HCT116 (cell line): ENCODE measurements around the gene TRAF2. TPM values are rescaled to one million over a fixed set of nuclear protein-coding genes. Genes with fewer than 3 reads are reported as not detected.

Experiments
- ATAC-seq: fragments of 200-7000 bp; cut with Tn5 transposase; 2 replicates; pipeline ENCODE4 v1.9.1; 2020; ENCODE audit warnings: mild to moderate bottlenecking, moderate library complexity
- BruUV-seq: library from RNA; stranded (reverse); fragments of 400-500 nt; replicated peaks from 2 replicates; lab custom pipeline; 2021; lab: Mats Ljungman, UMichigan
- CTCF ChIA-PET: fragments of 300-600 bp; sonication (Branson Sonifier 250); formaldehyde crosslinking; loops from one replicate; lab custom pipeline; 2021; ENCODE audit warnings: antibody characterized with exemption; lab: Charles Lee
- POLR2A ChIA-PET: fragments of 300-600, 350-600 bp; sonication (Branson Sonifier 250); formaldehyde crosslinking; loops from one replicate; lab custom pipeline; 2021; ENCODE audit warnings: antibody characterized with exemption; lab: Charles Lee
- RAD21 ChIA-PET, 2 experiments: fragments of 300-600 bp; sonication (Branson Sonifier 250); formaldehyde crosslinking; loops; one replicate each; lab custom pipeline; 2023; ENCODE audit warnings: low total read pairs in 2 of 2; ENCODE audit not compliant: uncharacterized antibody in 2 of 2, unreplicated experiment in 2 of 2, low non-redundant PET in 1 of 2; lab: Charles Lee
- DNase-seq: peaks from one replicate; pipeline ENCODE4 v3.0.0-alpha.2; 2010; ENCODE audit warnings: low read depth, low spot score
- H2AFZ ChIP-seq: fragments of 200-600 bp; shearing (Covaris generic), sonication (generic); 2 replicates; pipeline ENCODE4 v1.6.1; 2017; ENCODE audit warnings: low read depth, mixed run types, mixed read lengths, antibody characterized with exemption, low read length; ENCODE audit not compliant: poor library complexity, severe bottlenecking
- H3K27ac ChIP-seq: 2 replicates; pipeline ENCODE4 v1.5.1; 2012; ENCODE audit warnings: low read depth, low read length
- H3K27me3 ChIP-seq: fragments of 200-600 bp; sonication (generic); 2 replicates; pipeline ENCODE4 v1.6.1; 2016; ENCODE audit warnings: mixed run types, low read length, mixed read lengths; ENCODE audit not compliant: insufficient read depth
- H3K36me3 ChIP-seq, 2 experiments: fragments of 200-500 bp in 1 of 2; fragments of 200-600 bp in 1 of 2; sonication (Bioruptor generic) in 1 of 2; sonication (generic) in 1 of 2; 2 replicates each; pipeline versions ENCODE4 v1.5.1 to v1.6.1; 2014 to 2016; ENCODE audit warnings: low read length in 2 of 2, inconsistent platforms in 1 of 2, mixed read lengths in 1 of 2, mixed run types in 1 of 2; ENCODE audit not compliant: insufficient read depth in 2 of 2, control insufficient read depth in 1 of 2
- H3K4me1 ChIP-seq, 2 experiments: fragments of 200-600 bp in 1 of 2; sonication (generic) in 1 of 2; 2 replicates each; pipeline versions ENCODE4 v1.5.1 to v1.6.1; 2012 to 2017; ENCODE audit warnings: low read length in 2 of 2, inconsistent platforms in 1 of 2, mild to moderate bottlenecking in 1 of 2, mixed read lengths in 1 of 2, mixed run types in 1 of 2, moderate library complexity in 1 of 2; ENCODE audit not compliant: insufficient read depth in 2 of 2, control insufficient read depth in 1 of 2
- H3K4me2 ChIP-seq: fragments of 200-600 bp; sonication (generic); 2 replicates; pipeline ENCODE4 v1.6.1; 2017; ENCODE audit warnings: mixed run types, low read length, mixed read lengths
- H3K4me3 ChIP-seq, 2 experiments: fragments of 200-600 bp in 1 of 2; sonication (generic) in 1 of 2; replicated peaks in 1 of 2; 2 replicates each; pipeline ENCODE4 v1.5.1; 2011 to 2016; ENCODE audit warnings: low read length in 2 of 2, control low read depth in 1 of 2, low read depth in 1 of 2, mild to moderate bottlenecking in 1 of 2, mixed read lengths in 1 of 2, mixed run types in 1 of 2
- H3K79me2 ChIP-seq: fragments of 200-600 bp; sonication (generic); 2 replicates; pipeline ENCODE4 v1.6.1; 2017; ENCODE audit warnings: mild to moderate bottlenecking, mixed run types, low read length, moderate library complexity, mixed read lengths; ENCODE audit not compliant: insufficient read depth
- H3K9ac ChIP-seq: fragments of 200-600 bp; sonication (generic); 2 replicates; pipeline ENCODE4 v1.6.1; 2016; ENCODE audit warnings: low read length, mixed read lengths
- H3K9me2 ChIP-seq: fragments of 200-600 bp; sonication (generic), shearing (Covaris generic); 2 replicates; pipeline ENCODE4 v1.6.1; 2017; ENCODE audit warnings: mixed run types, mild to moderate bottlenecking, moderate library complexity; ENCODE audit not compliant: insufficient read depth
- H3K9me3 ChIP-seq, 2 experiments: fragments of 200-500 bp in 1 of 2; fragments of 200-600 bp in 1 of 2; sonication (Bioruptor generic) in 1 of 2; sonication (generic) in 1 of 2; 2 replicates each; pipeline ENCODE4 v1.6.1; 2014 to 2017; ENCODE audit warnings: low read length in 2 of 2, mixed read lengths in 2 of 2, inconsistent platforms in 1 of 2, low read depth in 1 of 2, mild to moderate bottlenecking in 1 of 2, mixed run types in 1 of 2, moderate library complexity in 1 of 2; ENCODE audit not compliant: control insufficient read depth in 1 of 2, insufficient read depth in 1 of 2
- H4K20me1 ChIP-seq: fragments of 200-600 bp; sonication (generic), shearing (Covaris generic); 2 replicates; pipeline ENCODE4 v1.6.1; 2017; ENCODE audit warnings: mixed run types, mild to moderate bottlenecking, moderate library complexity; ENCODE audit not compliant: insufficient read depth
- ATF3 ChIP-seq: IDR thresholded peaks from 2 replicates; pipeline ENCODE4 v1.6.1; 2012
- EGR1 ChIP-seq: IDR thresholded peaks from 2 replicates; pipeline ENCODE4 v1.6.1; 2012; ENCODE audit warnings: low read depth
- ELF1 ChIP-seq: IDR thresholded peaks from 2 replicates; pipeline ENCODE4 v1.6.1; 2012; ENCODE audit warnings: low read depth, borderline replicate concordance
- EZH2 ChIP-seq: fragments of 200-600 bp; sonication (generic); IDR thresholded peaks from 2 replicates; pipeline ENCODE4 v1.6.1; 2017; ENCODE audit warnings: antibody characterized with exemption, mixed run types
- EZH2phosphoT487 ChIP-seq: fragments of 200-600 bp; IDR thresholded peaks from 2 replicates; pipeline ENCODE4 v1.6.1; 2018; ENCODE audit warnings: antibody characterized with exemption, borderline replicate concordance
- FOSL1 ChIP-seq: IDR thresholded peaks from 2 replicates; pipeline ENCODE4 v1.6.1; 2012; ENCODE audit warnings: low read depth
- JUND ChIP-seq: IDR thresholded peaks from 2 replicates; pipeline ENCODE4 v1.6.1; 2012
- POLR2A ChIP-seq: IDR thresholded peaks from 2 replicates; pipeline ENCODE4 v1.7.0; 2011; ENCODE audit warnings: borderline replicate concordance; ENCODE audit not compliant: insufficient read depth, insufficient read length; ENCODE audit errors: extremely low read depth
- POLR2AphosphoS5 ChIP-seq: IDR thresholded peaks from 2 replicates; pipeline ENCODE4 v1.6.1; 2011; ENCODE audit warnings: mild to moderate bottlenecking, low read depth, low read length, moderate library complexity
- RAD21 ChIP-seq: IDR thresholded peaks from 2 replicates; pipeline ENCODE4 v1.6.1; 2012; ENCODE audit warnings: low read depth, mild to moderate bottlenecking
- SIN3A ChIP-seq: IDR thresholded peaks from 2 replicates; pipeline ENCODE4 v1.6.1; 2012; ENCODE audit warnings: low read depth
- SP1 ChIP-seq: IDR thresholded peaks from 2 replicates; pipeline ENCODE4 v1.6.1; 2012; ENCODE audit warnings: low read depth
- SRF ChIP-seq: IDR thresholded peaks from 2 replicates; pipeline ENCODE4 v1.6.1; 2012; ENCODE audit warnings: low read depth
- YY1 ChIP-seq: IDR thresholded peaks from 2 replicates; pipeline ENCODE4 v1.6.1; 2011; ENCODE audit warnings: low read length, low read depth, moderate library complexity, mild to moderate bottlenecking; ENCODE audit not compliant: insufficient replicate concordance; ENCODE audit errors: extremely low read depth
- ZBTB33 ChIP-seq: IDR thresholded peaks from 2 replicates; pipeline ENCODE4 v1.6.1; 2011; ENCODE audit warnings: mild to moderate bottlenecking, low read length, moderate library complexity; ENCODE audit not compliant: insufficient replicate concordance; ENCODE audit errors: extremely low read depth
- ZFX ChIP-seq: fragments of 450-650 bp; IDR thresholded peaks from 2 replicates; pipeline ENCODE4 v1.6.1; 2017
- ZNF274 ChIP-seq: fragments of 200-500 bp; sonication (Bioruptor generic); IDR thresholded peaks from 2 replicates; pipeline ENCODE4 v1.6.1; 2014; ENCODE audit warnings: mild to moderate bottlenecking, low read depth, low read length, inconsistent platforms
- intact Hi-C: fragments of 100-400 bp; cut with micrococcal nuclease; formaldehyde crosslinking; loops from 2 replicates; pipeline ENCODE4 v1.10.0; 2022
- total RNA-seq: library from RNA; stranded (reverse); gene quantifications from one replicate; pipeline ENCODE4 v1.2.1, GENCODE V29; 2021; ENCODE audit not compliant: unreplicated experiment
- TF ChIP-seq, protein P1 (sequence below): IDR thresholded peaks from 2 replicates; pipeline ENCODE4 v1.6.1; 2012

The TRAF2 gene
- total RNA-seq, 1 experiment from 2014 or later: 28.4 TPM

- Histone ChIP-seq H3K9ac (no peak overlapping the region), H4K20me1 (no peaks in the 10 kb centered on the region), H3K4me1 (peaks cover 11 to 28% of the 10 kb centered on the region in 2 experiments), H3K4me2 (no peak overlapping the region), H3K9me3 (no peaks in the 10 kb centered on the region), H3K36me3 (no peaks in the 10 kb centered on the region), H3K4me3 (no peak overlapping the region), H3K27me3 (no peaks in the 10 kb centered on the region), H3K79me2 (no peaks in the 10 kb centered on the region), H3K9me2 (no peaks in the 10 kb centered on the region), H3K27ac (no peak overlapping the region), H2AFZ (no peak overlapping the region)
- DNase-seq (no peak), ATAC-seq (no peak)
- BruUV-seq: no TSS peak
- ChIA-PET RAD21 (no interaction called here), CTCF (no interaction called here), POLR2A (no interaction called here)
- intact Hi-C loops: no loop called here
- no peak for TF ChIP-seq ZFX
- no peak for TF ChIP-seq EGR1
- TF ChIP-seq EZH2phosphoT487: no peak
- no peak for TF ChIP-seq FOSL1
- TF ChIP-seq RAD21: no peak
- TF ChIP-seq YY1: no peak
- no peak for TF ChIP-seq SIN3A
- no peak for TF ChIP-seq EZH2
- no peak for TF ChIP-seq POLR2A
- TF ChIP-seq ZBTB33: no peak
- TF ChIP-seq ATF3: no peak
- TF ChIP-seq, protein P1, sequence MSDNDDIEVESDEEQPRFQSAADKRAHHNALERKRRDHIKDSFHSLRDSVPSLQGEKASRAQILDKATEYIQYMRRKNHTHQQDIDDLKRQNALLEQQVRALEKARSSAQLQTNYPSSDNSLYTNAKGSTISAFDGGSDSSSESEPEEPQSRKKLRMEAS: no peak
- TF ChIP-seq JUND: no peak
- no peak for TF ChIP-seq SRF
- no peak for TF ChIP-seq ELF1
- TF ChIP-seq SP1: no peak
- no peak for TF ChIP-seq ZNF274
- no peak for TF ChIP-seq POLR2AphosphoS5
These were observed 75.2 kb downstream of the TRAF2 start for GRCh38 chr9:136961279-136962065.
